ENCODE data around the gene HIVEP3.

GRCh38 chr1:41728403-41729202, 190.1 kb downstream of the HIVEP3 start:
- TF ChIP-seq YY1 (IDR thresholded peaks at IDR 0.05; ENCODE audit: low read depth) (no peak), TAF1 (IDR thresholded peaks at IDR 0.05; ENCODE audit: low read depth) (no peak), TCF12 (IDR thresholded peaks at IDR 0.05; ENCODE audit: low read depth) (no peak), FOXM1 (IDR thresholded peaks at IDR 0.05; ENCODE audit: borderline replicate concordance, low read depth) (no peak), CEBPB (IDR thresholded peaks at IDR 0.05) (no peak), CREB1 (IDR thresholded peaks at IDR 0.05; ENCODE audit: low read depth) (no peak), USF1 (IDR thresholded peaks at IDR 0.05) (no peak), EP300 (IDR thresholded peaks at IDR 0.05; ENCODE audit: borderline replicate concordance) (no peak), EGR1 (IDR thresholded peaks at IDR 0.05) (no peak), NFIC (IDR thresholded peaks at IDR 0.05) (no peak), TEAD4 (IDR thresholded peaks at IDR 0.05) (no peak), ZBTB7A (IDR thresholded peaks at IDR 0.05; ENCODE audit: low read depth) (no peak)
- TF ChIP-seq, protein P1, sequence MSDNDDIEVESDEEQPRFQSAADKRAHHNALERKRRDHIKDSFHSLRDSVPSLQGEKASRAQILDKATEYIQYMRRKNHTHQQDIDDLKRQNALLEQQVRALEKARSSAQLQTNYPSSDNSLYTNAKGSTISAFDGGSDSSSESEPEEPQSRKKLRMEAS (IDR thresholded peaks at IDR 0.05), result no peak
- TF ChIP-seq, protein P2, sequence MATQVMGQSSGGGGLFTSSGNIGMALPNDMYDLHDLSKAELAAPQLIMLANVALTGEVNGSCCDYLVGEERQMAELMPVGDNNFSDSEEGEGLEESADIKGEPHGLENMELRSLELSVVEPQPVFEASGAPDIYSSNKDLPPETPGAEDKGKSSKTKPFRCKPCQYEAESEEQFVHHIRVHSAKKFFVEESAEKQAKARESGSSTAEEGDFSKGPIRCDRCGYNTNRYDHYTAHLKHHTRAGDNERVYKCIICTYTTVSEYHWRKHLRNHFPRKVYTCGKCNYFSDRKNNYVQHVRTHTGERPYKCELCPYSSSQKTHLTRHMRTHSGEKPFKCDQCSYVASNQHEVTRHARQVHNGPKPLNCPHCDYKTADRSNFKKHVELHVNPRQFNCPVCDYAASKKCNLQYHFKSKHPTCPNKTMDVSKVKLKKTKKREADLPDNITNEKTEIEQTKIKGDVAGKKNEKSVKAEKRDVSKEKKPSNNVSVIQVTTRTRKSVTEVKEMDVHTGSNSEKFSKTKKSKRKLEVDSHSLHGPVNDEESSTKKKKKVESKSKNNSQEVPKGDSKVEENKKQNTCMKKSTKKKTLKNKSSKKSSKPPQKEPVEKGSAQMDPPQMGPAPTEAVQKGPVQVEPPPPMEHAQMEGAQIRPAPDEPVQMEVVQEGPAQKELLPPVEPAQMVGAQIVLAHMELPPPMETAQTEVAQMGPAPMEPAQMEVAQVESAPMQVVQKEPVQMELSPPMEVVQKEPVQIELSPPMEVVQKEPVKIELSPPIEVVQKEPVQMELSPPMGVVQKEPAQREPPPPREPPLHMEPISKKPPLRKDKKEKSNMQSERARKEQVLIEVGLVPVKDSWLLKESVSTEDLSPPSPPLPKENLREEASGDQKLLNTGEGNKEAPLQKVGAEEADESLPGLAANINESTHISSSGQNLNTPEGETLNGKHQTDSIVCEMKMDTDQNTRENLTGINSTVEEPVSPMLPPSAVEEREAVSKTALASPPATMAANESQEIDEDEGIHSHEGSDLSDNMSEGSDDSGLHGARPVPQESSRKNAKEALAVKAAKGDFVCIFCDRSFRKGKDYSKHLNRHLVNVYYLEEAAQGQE (IDR thresholded peaks at IDR 0.05; ENCODE audit: low read depth), result no peak
